Breast epithelium (tissue), 3 donors: ENCODE results near the gene TIAM1.

ENCODE experiments used
- POLR2A ChIP-seq: fragments of 450-650 bp; IDR thresholded peaks from one replicate; pipeline ENCODE4 v1.6.1; 2016; ENCODE audit warnings: antibody characterized with exemption, mild to moderate bottlenecking, moderate library complexity
- POLR2AphosphoS5 ChIP-seq, 3 donors: sonication (generic); formaldehyde crosslinking; IDR thresholded peaks; one replicate each; pipeline ENCODE4 v1.6.1; 2017; ENCODE audit warnings: antibody characterized with exemption in 3 of 3
- TF ChIP-seq, protein P1 (sequence below), 3 donors: fragments of 450-650 bp; IDR thresholded peaks; one replicate each; pipeline ENCODE4 v1.5.1; 2016 to 2017; ENCODE audit warnings: antibody characterized with exemption in 3 of 3, mild to moderate bottlenecking in 3 of 3, moderate library complexity in 3 of 3

- TF ChIP-seq, protein P1, sequence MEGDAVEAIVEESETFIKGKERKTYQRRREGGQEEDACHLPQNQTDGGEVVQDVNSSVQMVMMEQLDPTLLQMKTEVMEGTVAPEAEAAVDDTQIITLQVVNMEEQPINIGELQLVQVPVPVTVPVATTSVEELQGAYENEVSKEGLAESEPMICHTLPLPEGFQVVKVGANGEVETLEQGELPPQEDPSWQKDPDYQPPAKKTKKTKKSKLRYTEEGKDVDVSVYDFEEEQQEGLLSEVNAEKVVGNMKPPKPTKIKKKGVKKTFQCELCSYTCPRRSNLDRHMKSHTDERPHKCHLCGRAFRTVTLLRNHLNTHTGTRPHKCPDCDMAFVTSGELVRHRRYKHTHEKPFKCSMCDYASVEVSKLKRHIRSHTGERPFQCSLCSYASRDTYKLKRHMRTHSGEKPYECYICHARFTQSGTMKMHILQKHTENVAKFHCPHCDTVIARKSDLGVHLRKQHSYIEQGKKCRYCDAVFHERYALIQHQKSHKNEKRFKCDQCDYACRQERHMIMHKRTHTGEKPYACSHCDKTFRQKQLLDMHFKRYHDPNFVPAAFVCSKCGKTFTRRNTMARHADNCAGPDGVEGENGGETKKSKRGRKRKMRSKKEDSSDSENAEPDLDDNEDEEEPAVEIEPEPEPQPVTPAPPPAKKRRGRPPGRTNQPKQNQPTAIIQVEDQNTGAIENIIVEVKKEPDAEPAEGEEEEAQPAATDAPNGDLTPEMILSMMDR (IDR thresholded peaks at IDR 0.05) = no peak
- TF ChIP-seq POLR2A (no peak), POLR2AphosphoS5 (IDR thresholded peaks at IDR 0.05) (no peak)
Measured at GRCh38 chr21:31255036-31255435, 89.0 kb downstream of the TIAM1 start.
